Gastrocnemius medialis (tissue), 4 donors: ENCODE results near the gene GPR155. TPM values are rescaled to one million over a fixed set of nuclear protein-coding genes. Genes with fewer than 3 reads are reported as not detected.
"Not testable (repeated sequence)": the region's sequence is repeated elsewhere in the genome, so short reads cannot be mapped to it uniquely, and the experiment has no call there.

Source experiments
- ATAC-seq, 2 donors: fragments of 150-250 bp; one replicate each; pipeline ENCODE4 v1.9.1; 2016
- DNase-seq, 2 donors: peaks; one replicate each; pipeline ENCODE4 v3.0.0-alpha.2; 2019
- H3K27ac ChIP-seq, 4 donors: fragments of 200-600 bp; sonication (generic); 1 replicate in 1 of 4; 2 replicates in 3 of 4; pipeline ENCODE4 v1.5.1; 2016 to 2018; ENCODE audit warnings: mild to moderate bottlenecking in 2 of 4, moderate library complexity in 1 of 4
- H3K27me3 ChIP-seq, 3 donors: fragments of 200-600 bp; sonication (generic) in 2 of 3; 1 replicate in 1 of 3; 2 replicates in 2 of 3; pipeline versions ENCODE4 v1.5.1 to v1.6.0; 2016 to 2019; ENCODE audit warnings: mild to moderate bottlenecking in 1 of 3, moderate library complexity in 1 of 3
- H3K36me3 ChIP-seq, 2 donors: fragments of 200-600 bp; sonication (generic) in 1 of 2; one replicate each; pipeline ENCODE4 v1.5.1; 2017 to 2018
- H3K4me1 ChIP-seq, 2 donors: fragments of 200-600 bp; sonication (generic) in 1 of 2; one replicate each; pipeline ENCODE4 v1.5.1; 2016 to 2017; ENCODE audit warnings: mild to moderate bottlenecking in 2 of 2
- H3K4me3 ChIP-seq, 4 donors: fragments of 200-600 bp; sonication (generic) in 3 of 4; 1 replicate in 1 of 4; 2 replicates in 3 of 4; pipeline ENCODE4 v1.5.1; 2016 to 2019; ENCODE audit warnings: mild to moderate bottlenecking in 2 of 4
- H3K9me3 ChIP-seq, 3 donors: fragments of 200-600 bp; sonication (generic) in 2 of 3; 1 replicate in 1 of 3; 2 replicates in 2 of 3; pipeline ENCODE4 v1.5.1; 2016 to 2019
- CTCF ChIP-seq, 5 experiments: fragments of 450-650 bp in 3 of 5; fragments of 200-600 bp in 2 of 5; sonication (generic) in 2 of 5; IDR thresholded peaks in 4 of 5; conservative IDR thresholded peaks in 1 of 5; 1 replicate in 4 of 5; 2 replicates in 1 of 5; pipeline ENCODE4 v1.5.1; 2016 to 2019; ENCODE audit warnings: antibody characterized with exemption in 5 of 5, mild to moderate bottlenecking in 3 of 5, moderate library complexity in 3 of 5
- POLR2A ChIP-seq, 2 donors: fragments of 450-650 bp; IDR thresholded peaks; one replicate each; pipeline ENCODE4 v1.6.1; 2017; ENCODE audit warnings: antibody characterized with exemption in 2 of 2, mild to moderate bottlenecking in 2 of 2, moderate library complexity in 2 of 2
- in situ Hi-C, 4 donors: fragments of 200-750 bp; cut with MboI; loops; one replicate each; pipeline versions ENCODE4 v1.15.0 to v1.8.0; 2017; ENCODE audit warnings: low sequenced_read_pairs in 4 of 4
- intact Hi-C: fragments of 100-400 bp; cut with DNase I; formaldehyde crosslinking; loops from one replicate; pipeline ENCODE4 v1.15.1; 2023; ENCODE audit warnings: low total_unique reads
- total RNA-seq, 4 donors: library from RNA; depleted of rRNA; stranded (reverse); fragments of >200 nt; gene quantifications; one replicate each; pipeline versions ENCODE4 v1.1.0 to v1.2.3, GENCODE V29; 2016

GPR155 gene
- total RNA-seq, 4 donors from 2014 or later: 4.0 to 12.7 (median 7.3) TPM

DNA sequence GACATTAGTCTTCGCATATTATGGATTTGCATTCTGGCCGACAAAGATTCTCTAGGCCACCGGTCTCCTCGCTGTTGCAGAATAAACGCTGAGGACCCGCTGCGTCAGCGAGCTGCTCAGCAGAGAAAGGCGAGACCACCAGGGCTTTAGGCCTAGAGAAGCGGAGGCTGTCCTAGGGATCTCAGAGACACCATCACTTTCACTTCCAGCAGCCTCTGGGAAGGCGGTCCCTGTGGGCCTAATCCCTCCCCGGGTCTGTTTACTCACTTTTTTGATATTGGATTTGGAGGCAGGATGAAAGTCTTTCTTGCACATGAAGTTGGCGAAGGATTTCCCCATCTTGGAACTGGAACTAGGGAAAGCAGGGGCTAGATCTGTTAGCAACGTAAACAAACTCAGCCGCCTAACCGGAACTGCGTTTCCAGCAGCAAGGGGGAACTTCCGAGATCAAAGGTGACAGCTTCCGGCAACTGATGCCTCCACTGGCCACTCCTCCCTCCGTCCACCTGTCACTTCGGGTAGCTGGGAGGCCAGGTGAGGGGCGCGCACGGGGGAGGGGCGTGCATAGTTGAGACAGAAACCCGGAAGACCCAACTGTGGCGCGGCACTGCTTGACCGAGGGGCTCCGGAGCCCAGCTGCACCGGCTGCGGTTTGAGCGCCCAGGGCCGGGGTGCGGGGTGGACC lies 91.4 kb downstream of the GPR155 start, which contains the start of gene SCRN3:
Gene SCRN3 (plus strand): TSS at position 447 of the 685 bp plus-strand sequence. CDS start 2,554 bp downstream, outside the sequence.
- Histone ChIP-seq H3K9me3 (no peaks in the 10 kb centered on the region), H3K27me3 (no peaks in the 10 kb centered on the region), H3K27ac (peak within 1 kb of the TSS; percentile 80 to 91 (median 87)), H3K4me3 (peak within 1 kb of the TSS; percentile 86 to 89 (median 88)), H3K36me3 (no peaks in the 10 kb centered on the region), H3K4me1 (peaks cover 17 to 36% of the 10 kb centered on the region in 2 donors)
- in situ Hi-C loops: no loop called here
- ATAC-seq: peak; percentile 97 to 98
- peak; percentile 72 to 74 for DNase-seq
- intact Hi-C loops: loop anchor here (5.0 kb wide), 1 partner anchor 148 kb away; the partner anchor contains the start of gene OLA1
- peak; percentile 29 to 33 for TF ChIP-seq POLR2A (IDR thresholded peaks at IDR 0.05)
- TF ChIP-seq CTCF (IDR thresholded peaks at IDR 0.05 in 4 of 5, conservative IDR thresholded peaks at IDR 0.05 in 1 of 5): no peak

- no peak overlapping the region for H3K4me3 ChIP-seq
- H3K9me3 ChIP-seq: no peaks in the 10 kb centered on the region
- intact Hi-C loops: loop anchor here (1.0 kb wide), 1 partner anchor 91 kb away; no protein-coding TSS in a partner anchor
- no peak overlapping the region for H3K27ac ChIP-seq
- H3K4me1 ChIP-seq: peaks cover 17 to 36% of the 10 kb centered on the region in 2 donors
- no peak for ATAC-seq
- no peak for DNase-seq
- no peak for TF ChIP-seq CTCF (IDR thresholded peaks at IDR 0.05 in 4 of 5, conservative IDR thresholded peaks at IDR 0.05 in 1 of 5)
- no peak for TF ChIP-seq POLR2A (IDR thresholded peaks at IDR 0.05)
- peaks cover 0 to 2% of the 10 kb centered on the region in 2 donors for H3K36me3 ChIP-seq
- H3K27me3 ChIP-seq: no peaks in the 10 kb centered on the region
- in situ Hi-C loops: no loop called here
Measured at GRCh38 chr2:174392706-174393105, 94.1 kb downstream of the GPR155 start.

GRCh38 chr2:174390303-174390702 lies 96.5 kb downstream of the GPR155 start:
- H3K4me1 ChIP-seq: peaks cover 17 to 23% of the 10 kb centered on the region in 2 donors
- H3K9me3 ChIP-seq, H3K27ac ChIP-seq, H3K4me3 ChIP-seq, DNase-seq, H3K27me3 ChIP-seq, in situ Hi-C loops, ATAC-seq, intact Hi-C loops: not testable (repeated sequence)
- peaks cover 0 to 26% of the 10 kb centered on the region in 2 donors for H3K36me3 ChIP-seq

DNA sequence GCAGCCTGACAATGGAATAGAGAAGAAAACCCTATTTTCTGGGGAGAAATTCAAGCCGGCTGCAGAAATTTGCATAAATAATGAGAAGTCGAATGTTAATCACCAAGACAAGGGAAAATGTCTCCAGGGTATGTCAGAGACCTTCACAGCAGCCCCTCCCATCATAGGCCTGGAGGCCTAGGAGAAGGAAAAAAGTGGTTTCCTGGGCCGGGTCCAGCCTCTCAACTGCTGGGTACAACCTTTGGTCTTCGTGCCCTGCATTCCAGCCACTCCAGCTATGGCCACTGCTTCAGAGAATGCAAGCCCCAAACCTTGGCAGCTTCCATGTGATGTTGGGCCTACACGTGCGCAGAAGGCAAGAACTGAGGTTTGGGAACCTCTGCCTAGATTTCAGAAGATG lies 97.3 kb downstream of the GPR155 start:
- ATAC-seq: no peak
- Histone ChIP-seq H3K27ac (no peak overlapping the region), H3K4me3 (no peak overlapping the region), H3K36me3 (peaks cover 0 to 27% of the 10 kb centered on the region in 2 donors), H3K27me3 (no peaks in the 10 kb centered on the region), H3K4me1 (peaks cover 13 to 20% of the 10 kb centered on the region in 2 donors), H3K9me3 (no peaks in the 10 kb centered on the region)
- DNase-seq: no peak
- TF ChIP-seq CTCF (IDR thresholded peaks at IDR 0.05 in 4 of 5, conservative IDR thresholded peaks at IDR 0.05 in 1 of 5): no peak
- no peak for TF ChIP-seq POLR2A (IDR thresholded peaks at IDR 0.05)
- in situ Hi-C loops (no loop called here), intact Hi-C loops (no loop called here)

DNA sequence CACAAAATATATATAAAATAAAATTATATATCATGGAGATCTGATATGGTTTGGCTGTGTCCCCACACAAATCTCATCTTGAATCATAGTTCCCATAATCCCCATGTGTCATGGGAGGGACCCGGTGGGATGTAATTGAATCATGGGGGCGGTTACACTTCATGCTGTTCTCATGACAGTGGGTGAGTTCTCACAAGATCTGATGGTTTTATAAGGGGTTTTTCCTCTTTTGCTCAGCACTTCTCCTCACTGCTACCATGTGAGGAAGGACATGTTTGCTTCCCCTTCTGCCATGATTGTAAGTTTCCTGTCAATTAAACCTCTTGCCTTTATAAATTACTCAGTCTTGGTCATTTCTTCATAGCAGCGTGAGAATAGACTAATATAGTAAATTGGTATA lies 98.1 kb downstream of the GPR155 start:
- H3K36me3 ChIP-seq: peaks cover 0 to 27% of the 10 kb centered on the region in 2 donors
- intact Hi-C loops, in situ Hi-C loops: not testable (repeated sequence)

More for the DNA sequence above, 98.1 kb downstream of the GPR155 start:
- not testable (repeated sequence) for H3K4me3 ChIP-seq, H3K9me3 ChIP-seq, H3K27me3 ChIP-seq, H3K27ac ChIP-seq, ATAC-seq, DNase-seq
- H3K4me1 ChIP-seq: peaks cover 4 to 12% of the 10 kb centered on the region in 2 donors
